Activated CD4-positive, alpha-beta T cell treated with anti-CD3 and anti-CD28 coated beads, Interleukin-2, Interleukin-6, amounts not matched to agents 100 ng/mL and 50 ng/mL, durations not matched to agents 16 hours and 8 hours (primary cell): Measurements from ENCODE around the gene SVOP.
"Not testable (repeated sequence)": the region's sequence is repeated elsewhere in the genome, so short reads cannot be mapped to it uniquely, and the experiment has no call there.

Source experiments
- DNase-seq: peaks from one replicate; pipeline ENCODE4 v3.0.0-alpha.2; 2020

SVOP gene

GRCh38 chr12:108879615-108880254 lies 141.1 kb downstream of the SVOP start, which contains the start of gene DAO:
Gene DAO (plus strand): TSS chr12:108880092. CDS start chr12:108885007, 4,915 bp downstream.
- no peak for DNase-seq

GRCh38 chr12:108876550-108876949 lies 144.3 kb downstream of the SVOP start:
- DNase-seq, result no peak

GRCh38 chr12:108875682-108876361 lies 145.0 kb downstream of the SVOP start:
- no peak for DNase-seq

GRCh38 chr12:108875280-108875679 lies 145.6 kb downstream of the SVOP start:
- DNase-seq, result no peak

- DNase-seq, result no peak
These were observed 152.1 kb downstream of the SVOP start for GRCh38 chr12:108868781-108869180.

GRCh38 chr12:108866083-108866482 lies 154.8 kb downstream of the SVOP start:
- not testable (repeated sequence) for DNase-seq

- no peak for DNase-seq
These were observed 155.7 kb downstream of the SVOP start for GRCh38 chr12:108865169-108865568.

- DNase-seq, result no peak
These were observed 158.3 kb downstream of the SVOP start for GRCh38 chr12:108862588-108862959.

- no peak for DNase-seq
These were observed 158.8 kb downstream of the SVOP start for GRCh38 chr12:108861878-108862587.

GRCh38 chr12:108860443-108860842 lies 160.4 kb downstream of the SVOP start:
- DNase-seq, result no peak

- no peak for DNase-seq
These were observed 161.0 kb downstream of the SVOP start for GRCh38 chr12:108859923-108860291.

GRCh38 chr12:108859141-108859922 lies 161.5 kb downstream of the SVOP start:
- DNase-seq, result not testable (repeated sequence)

GRCh38 chr12:108858311-108859074 lies 162.4 kb downstream of the SVOP start:
- no peak for DNase-seq
